NCI-H446 (cell line): Measurements from ENCODE around the gene CRYBG1.
"Not testable (repeated sequence)": the region's sequence is repeated elsewhere in the genome, so short reads cannot be mapped to it uniquely, and the experiment has no call there.

Experiments
- DNase-seq, 2 experiments: peaks; one replicate each; lab custom pipeline; 2025; lab: John Stamatoyannopoulos, UW

CRYBG1 gene

DNA sequence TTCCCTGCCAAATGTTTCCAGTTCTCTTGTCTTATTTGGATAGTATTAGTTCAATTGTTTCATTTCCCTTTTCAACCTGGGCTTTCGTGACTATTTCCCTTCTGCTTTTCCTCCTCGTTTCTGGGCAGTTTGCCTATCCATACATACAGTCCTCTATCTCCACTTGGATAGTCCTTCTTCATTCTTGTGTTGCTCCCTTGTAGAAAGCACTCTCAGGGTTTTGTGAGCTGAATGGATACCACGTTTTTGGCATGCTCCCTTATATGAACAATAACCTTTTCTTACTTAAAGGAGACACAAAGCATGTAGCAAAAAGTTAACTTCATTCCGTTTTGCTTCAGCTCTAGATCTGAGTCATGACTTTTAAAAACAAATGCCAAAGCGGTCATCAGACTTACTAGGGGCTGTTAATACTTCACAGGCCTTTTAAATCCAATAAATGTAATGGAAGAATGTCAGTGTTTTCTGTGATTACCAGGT is 16.6 kb downstream of the CRYBG1 start:
- no peak for DNase-seq

GRCh38 chr6:106379951-106380350 is 19.4 kb downstream of the CRYBG1 start:
- no peak for DNase-seq

GRCh38 chr6:106380407-106380806 is 19.9 kb downstream of the CRYBG1 start:
- no peak for DNase-seq

GRCh38 chr6:106381223-106381622 is 20.7 kb downstream of the CRYBG1 start:
- DNase-seq: no peak

GRCh38 chr6:106381881-106382280 is 21.4 kb downstream of the CRYBG1 start:
- no peak for DNase-seq

DNA sequence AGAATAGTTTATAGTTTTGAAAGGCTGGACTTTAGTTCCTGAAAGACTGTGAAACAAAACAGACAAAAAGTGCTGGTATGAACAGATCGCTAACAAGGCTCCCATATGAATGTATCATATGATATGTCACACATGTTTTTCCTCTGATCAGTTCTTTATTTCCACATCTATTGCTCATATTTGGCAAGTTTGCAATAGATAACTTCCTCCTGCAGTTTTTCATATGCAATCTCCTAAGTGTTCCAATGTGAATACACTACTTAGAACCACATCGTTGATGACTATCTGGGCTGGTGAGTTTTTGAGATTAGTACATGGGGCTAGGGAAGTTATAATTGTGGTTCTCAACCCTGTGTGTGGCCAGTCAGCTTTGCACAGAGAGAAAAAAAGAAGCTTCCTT is 23.1 kb downstream of the CRYBG1 start:
- no peak for DNase-seq

DNA sequence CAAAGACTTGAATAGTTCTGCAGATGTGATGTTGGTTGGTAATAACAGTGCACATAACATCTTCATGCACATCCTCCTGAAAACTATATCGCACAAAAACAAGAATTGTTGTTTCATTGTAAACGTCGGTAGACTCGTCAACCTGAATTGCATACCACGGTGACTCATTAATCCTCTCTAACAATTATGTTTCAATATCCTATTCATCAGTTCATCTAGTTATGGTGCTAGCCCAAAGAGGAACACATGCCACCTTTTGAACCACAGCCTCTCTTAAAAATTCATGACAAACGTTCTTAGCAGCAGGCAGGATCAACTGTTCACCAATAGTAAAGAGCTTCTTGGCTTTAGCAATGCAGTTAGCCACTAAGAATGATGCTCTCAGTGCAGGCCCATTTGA is 25.0 kb downstream of the CRYBG1 start:
- no peak for DNase-seq

DNA sequence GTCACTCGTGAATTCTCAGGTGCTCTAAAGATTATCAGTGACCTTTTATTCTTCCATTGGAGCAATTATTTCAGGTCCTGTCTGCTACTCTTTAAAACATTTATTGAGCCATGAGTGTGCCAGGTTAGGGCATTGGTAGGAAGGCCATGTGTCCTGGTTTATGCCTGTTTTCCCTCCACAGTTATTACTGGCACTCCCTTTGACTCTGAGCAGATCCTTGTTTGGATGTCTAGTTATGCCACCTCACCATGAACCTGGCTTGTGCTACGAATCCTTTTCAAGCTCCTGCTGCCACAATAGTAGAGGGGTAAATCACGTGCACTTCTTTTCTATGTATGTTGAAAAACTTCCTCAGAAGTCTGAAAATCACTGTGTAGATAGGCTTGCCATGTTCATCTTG is 27.4 kb downstream of the CRYBG1 start:
- no peak for DNase-seq

- DNase-seq: no peak
Measured at GRCh38 chr6:106390088-106390487, 29.6 kb downstream of the CRYBG1 start.

DNA sequence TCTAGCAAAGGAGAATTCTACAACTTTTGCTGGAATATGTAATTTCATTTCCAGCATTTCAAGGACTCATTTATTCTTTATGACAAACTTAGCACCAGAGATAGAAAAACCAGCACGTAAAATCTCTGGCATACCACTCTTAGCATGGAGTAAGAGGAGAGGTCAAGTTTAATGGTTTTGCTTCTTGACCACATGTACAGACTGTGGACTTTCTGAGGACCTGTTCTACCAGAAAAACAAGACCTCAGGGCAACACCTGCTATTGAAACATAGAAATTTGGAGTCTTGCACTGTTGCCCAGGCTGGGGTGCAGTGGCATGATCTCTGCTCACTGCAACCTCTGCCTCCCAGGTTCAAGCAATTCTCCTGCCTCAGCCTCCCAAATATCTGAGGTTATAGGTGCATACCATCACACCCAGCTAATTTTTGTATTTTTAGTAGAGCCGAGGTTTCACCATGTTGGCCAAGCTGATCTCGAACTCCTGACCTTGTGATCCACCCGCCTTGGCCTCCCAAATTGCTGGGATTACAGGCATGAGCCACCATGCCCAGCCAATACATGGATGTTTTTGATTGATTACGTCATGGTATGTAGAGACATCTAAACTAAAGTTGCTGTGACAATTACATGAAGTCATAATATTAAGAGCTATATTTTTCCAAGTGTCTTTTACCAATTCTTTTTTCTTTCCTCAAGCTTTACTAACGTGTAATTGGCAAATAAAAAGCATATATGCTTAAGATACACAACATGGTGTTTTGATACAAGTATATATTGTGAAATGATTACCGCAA is 36.1 kb downstream of the CRYBG1 start:
- DNase-seq: no peak

DNA sequence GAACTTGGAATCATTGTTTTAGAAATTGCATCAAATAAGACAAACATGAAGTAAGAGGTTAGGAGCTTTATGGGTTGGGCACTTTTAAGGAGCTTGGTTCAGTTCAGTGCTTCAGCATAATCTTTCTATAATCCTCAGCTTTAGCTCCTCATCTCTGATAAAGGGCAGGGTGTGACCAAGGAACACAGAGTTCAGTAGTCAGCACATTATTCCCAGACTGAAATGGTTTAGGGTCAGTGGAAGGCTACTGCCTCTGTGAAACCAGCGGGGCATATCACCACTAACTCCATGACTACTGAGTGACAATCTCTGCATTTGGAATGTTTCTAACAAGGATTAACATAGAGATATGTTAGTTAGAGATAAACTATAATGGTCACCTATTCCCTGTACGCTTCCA is 36.9 kb downstream of the CRYBG1 start:
- no peak for DNase-seq

GRCh38 chr6:106398621-106399020 is 38.1 kb downstream of the CRYBG1 start:
- no peak for DNase-seq

DNA sequence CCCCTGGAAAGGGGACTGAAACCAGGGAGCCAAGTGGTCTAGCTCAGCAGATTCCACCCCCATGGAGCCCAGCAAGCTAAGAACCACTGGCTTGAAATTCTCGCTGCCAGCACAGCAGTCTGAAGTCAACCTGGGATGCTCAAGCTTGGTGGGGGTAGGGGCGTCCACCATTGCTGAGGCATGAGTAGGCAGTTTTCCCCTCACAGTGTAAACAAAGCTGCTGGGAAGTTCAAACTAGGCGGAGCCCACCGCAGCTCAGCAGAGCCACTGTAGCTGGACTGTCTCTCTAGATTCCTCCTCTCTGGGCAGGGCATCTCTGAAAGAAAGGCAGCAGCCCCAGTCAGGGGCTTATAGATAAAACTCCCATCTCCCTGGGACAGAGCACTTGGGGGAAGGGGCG is 44.5 kb downstream of the CRYBG1 start:
- DNase-seq: not testable (repeated sequence)

DNA sequence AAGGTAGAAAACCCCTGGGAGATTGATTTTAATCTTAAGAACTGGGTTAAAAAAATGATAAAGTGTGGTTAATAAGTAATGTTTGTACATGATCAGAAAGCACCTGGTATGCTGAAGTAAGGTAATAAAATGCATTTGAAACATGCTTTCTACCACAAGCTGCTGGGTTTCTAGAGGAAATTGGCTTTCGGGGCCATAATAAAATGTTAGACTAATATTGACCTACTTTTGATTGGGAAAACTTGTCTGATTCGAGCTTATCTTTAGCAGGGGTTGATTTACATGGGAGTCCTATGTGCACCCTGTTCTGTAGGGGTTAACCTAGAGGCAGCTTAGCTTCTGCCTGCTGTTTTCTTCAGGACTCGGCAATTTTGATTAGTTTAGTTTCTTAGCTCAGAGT is 50.5 kb downstream of the CRYBG1 start:
- no peak for DNase-seq

DNA sequence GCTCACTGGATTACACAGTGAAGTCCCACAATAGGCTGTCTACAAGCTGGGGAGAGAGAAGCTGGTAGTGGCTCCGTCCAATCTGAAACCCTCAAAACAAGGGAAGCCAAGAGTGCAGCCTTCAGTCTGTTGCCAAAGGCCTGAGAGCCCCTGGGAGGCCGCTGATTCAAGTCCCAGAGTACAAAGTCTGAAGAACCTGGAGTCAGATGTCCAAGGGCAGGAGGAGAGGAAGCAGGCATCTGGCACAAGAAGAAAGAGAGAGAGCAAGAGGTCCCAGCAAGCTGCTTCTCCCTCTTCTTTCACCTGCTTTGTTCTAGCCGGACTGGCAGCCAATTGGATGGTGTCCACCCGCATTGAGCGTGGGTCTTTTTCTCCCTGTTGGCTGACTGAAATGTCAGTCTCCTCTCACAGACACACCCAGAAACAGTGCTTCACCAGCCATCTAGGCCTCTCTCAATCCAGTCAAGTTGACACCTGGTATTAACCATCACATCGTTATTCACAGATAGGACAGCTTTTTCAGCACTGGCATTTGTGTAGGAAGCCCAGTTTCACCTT is 51.2 kb downstream of the CRYBG1 start:
- no peak for DNase-seq

GRCh38 chr6:106413016-106413415 is 52.5 kb downstream of the CRYBG1 start:
- DNase-seq: no peak

- DNase-seq: no peak
Measured at GRCh38 chr6:106413722-106414121, 53.2 kb downstream of the CRYBG1 start.

DNA sequence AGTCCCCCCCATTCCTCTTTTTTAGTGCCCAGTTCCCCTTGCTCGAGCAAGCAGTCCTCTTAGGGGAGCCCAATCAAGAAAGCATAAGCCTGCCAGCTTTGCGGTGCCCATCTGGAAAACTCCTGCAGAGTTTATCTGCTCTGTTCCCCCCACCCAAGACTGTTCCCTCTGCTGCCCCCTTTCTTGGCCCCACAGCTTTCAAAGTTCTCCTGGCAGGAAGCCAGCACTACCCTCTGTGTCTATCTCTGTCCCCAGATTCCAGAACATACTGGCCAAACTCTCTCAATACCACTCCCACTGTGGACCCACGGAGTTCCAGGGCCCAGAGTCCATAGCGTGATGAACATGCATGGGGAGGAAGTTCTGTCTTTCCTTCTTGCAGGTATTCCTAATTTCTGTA is 55.4 kb downstream of the CRYBG1 start:
- no peak for DNase-seq

DNA sequence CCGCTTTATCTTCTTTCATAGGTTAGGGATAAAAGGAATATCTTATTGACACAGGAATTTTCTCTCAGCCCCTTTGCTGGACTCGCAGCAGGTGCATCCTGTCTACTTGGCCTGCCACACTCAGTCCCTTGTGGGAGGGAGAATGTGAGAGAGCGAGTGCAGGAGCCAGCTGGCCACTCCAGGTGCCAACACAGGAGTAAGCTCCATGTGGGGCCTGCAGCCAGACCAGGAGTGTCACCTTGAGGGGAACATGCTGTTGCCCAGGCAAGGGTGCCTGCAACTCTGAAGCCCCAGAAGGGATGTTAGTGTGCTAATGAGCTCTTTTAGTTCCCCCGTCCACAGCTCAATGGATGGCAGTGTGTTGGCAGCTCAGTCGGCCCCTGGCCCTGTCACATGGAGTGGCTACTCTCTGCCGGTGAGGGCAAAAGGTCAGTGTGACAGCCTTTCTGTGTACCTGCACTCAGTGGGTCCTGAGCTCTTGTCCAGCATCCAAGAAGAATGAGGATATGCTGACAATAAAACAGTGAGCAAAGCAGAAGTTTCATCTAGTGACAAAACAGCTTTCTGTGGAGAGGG is 57.1 kb downstream of the CRYBG1 start:
- DNase-seq: no peak

GRCh38 chr6:106419900-106420613 is 59.5 kb downstream of the CRYBG1 start:
- no peak for DNase-seq

DNA sequence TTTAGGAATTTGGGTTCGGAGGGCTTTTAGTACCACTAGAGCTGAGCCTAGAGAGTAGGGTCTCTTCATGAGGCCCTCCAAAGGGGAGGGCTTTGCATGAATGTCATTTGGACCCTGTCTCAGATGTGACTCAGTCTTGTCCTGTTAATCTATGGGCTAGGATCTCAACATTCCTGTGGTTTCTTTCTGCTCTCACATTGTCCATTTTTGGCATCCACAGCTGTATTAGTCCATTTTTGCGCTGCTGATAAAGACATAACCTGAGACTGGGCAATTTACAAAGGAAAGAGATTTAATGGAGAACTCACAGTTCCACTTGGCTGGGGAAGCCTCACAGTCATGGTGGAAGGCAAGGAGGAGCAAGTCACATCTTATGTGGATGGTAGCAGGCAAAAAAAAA is 61.0 kb downstream of the CRYBG1 start:
- DNase-seq: no peak

DNA sequence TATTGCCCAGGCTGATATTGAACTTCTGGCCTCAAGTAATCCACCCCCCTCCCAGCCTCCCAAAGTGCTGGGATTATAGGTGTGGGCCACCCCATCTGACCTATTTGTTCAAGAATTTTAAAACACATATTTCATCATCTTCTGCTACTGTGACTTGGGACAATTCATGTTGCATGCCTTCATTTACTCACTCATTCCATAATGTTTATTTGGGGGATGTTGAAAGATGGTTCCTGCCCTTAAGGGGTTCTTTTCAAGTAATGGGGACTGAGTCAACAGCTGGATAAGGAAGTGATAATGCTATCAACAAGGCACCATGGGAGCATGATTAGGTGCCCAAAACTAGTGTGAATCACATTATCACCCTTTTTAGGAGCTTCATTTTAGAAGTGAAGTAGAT is 62.0 kb downstream of the CRYBG1 start:
- DNase-seq: no peak

GRCh38 chr6:106425382-106425781 is 64.9 kb downstream of the CRYBG1 start:
- no peak for DNase-seq
